Ishikawa (cell line): ENCODE results near the gene TNRC6A.

Experiments
- CEBPB ChIP-seq: IDR thresholded peaks from 2 replicates; pipeline ENCODE4 v1.6.1; 2012
- CREB1 ChIP-seq: IDR thresholded peaks from 2 replicates; pipeline ENCODE4 v1.6.1; 2012; ENCODE audit warnings: low read depth
- EGR1 ChIP-seq: IDR thresholded peaks from 2 replicates; pipeline ENCODE4 v1.6.1; 2012
- EP300 ChIP-seq: IDR thresholded peaks from 2 replicates; pipeline ENCODE4 v1.6.1; 2012; ENCODE audit warnings: borderline replicate concordance
- FOXM1 ChIP-seq: IDR thresholded peaks from 2 replicates; pipeline ENCODE4 v1.6.1; 2012; ENCODE audit warnings: low read depth, borderline replicate concordance
- RAD21 ChIP-seq: IDR thresholded peaks from 2 replicates; pipeline ENCODE4 v1.6.1; 2012; ENCODE audit warnings: low read depth
- REST ChIP-seq: IDR thresholded peaks from 2 replicates; pipeline ENCODE4 v1.6.1; 2012; ENCODE audit warnings: low read depth, mild to moderate bottlenecking
- TAF1 ChIP-seq: IDR thresholded peaks from 2 replicates; pipeline ENCODE4 v1.6.1; 2012; ENCODE audit warnings: low read depth, mild to moderate bottlenecking
- TEAD4 ChIP-seq: IDR thresholded peaks from 2 replicates; pipeline ENCODE4 v1.6.1; 2012
- YY1 ChIP-seq: IDR thresholded peaks from 2 replicates; pipeline ENCODE4 v1.6.1; 2012; ENCODE audit warnings: low read depth
- TF ChIP-seq, protein P1 (sequence below): IDR thresholded peaks from 2 replicates; pipeline ENCODE4 v1.6.1; 2012
- TF ChIP-seq, protein P2 (sequence below): IDR thresholded peaks from 2 replicates; pipeline ENCODE4 v1.6.1; 2012

DNA sequence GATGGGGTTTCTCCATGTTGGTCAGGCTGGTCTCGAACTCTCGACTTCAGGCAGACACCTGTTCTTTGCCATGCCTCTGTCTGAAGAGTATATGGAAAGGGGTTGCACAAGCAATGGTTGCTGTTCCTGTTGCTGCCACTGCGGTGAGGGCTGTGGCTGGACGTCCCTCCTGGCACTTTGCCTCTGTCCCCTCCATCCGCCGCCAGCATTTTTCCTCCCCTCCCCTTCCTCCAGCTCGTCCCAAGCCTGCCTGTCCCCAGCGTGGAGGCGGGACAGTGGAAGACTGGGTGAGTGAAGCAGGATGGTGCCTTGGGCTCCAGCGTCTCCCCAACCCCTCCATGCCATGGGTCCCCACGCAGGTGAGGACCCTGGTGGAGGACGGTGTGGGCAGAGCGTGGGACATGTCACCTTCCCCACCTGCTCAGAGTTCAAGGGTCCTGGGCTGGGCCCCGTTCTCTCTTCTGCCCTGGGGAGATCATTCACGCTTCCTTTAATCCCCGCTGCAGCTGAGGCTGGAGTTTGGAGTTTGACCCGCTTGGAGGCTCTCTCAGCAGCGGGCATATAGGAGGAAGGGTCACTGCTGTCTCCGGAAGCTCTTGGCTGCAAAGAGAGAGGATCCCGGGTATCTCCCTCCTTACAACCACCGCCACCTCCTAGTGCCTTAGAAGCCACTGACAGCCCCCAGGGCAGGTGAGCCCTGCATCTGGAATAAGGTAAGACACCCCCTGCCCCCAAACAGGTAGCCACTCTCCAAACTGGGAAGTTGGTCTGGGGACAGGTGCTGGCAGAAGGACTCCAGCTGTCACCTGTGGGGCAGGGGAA lies 116.5 kb downstream of the TNRC6A start, which contains the start of gene SLC5A11:
- TF ChIP-seq RAD21: no peak
- TF ChIP-seq, protein P1, sequence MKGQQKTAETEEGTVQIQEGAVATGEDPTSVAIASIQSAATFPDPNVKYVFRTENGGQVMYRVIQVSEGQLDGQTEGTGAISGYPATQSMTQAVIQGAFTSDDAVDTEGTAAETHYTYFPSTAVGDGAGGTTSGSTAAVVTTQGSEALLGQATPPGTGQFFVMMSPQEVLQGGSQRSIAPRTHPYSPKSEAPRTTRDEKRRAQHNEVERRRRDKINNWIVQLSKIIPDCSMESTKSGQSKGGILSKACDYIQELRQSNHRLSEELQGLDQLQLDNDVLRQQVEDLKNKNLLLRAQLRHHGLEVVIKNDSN: no peak
- TF ChIP-seq CREB1: no peak
- TF ChIP-seq, protein P2, sequence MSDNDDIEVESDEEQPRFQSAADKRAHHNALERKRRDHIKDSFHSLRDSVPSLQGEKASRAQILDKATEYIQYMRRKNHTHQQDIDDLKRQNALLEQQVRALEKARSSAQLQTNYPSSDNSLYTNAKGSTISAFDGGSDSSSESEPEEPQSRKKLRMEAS: no peak
- TF ChIP-seq TEAD4: no peak
- no peak for TF ChIP-seq REST
- TF ChIP-seq FOXM1: no peak
- TF ChIP-seq TAF1: no peak
- no peak for TF ChIP-seq CEBPB
- no peak for TF ChIP-seq EGR1
- no peak for TF ChIP-seq EP300
- no peak for TF ChIP-seq YY1
